PC-9 (cell line): ENCODE results near the gene BPIFB3. TPM values are rescaled to one million over a fixed set of nuclear protein-coding genes. Genes with fewer than 3 reads are reported as not detected.

ENCODE experiments used
- BruUV-seq: library from RNA; stranded (reverse); fragments of 400-500 nt; replicated peaks from 2 replicates; lab custom pipeline; 2021; lab: Mats Ljungman, UMichigan
- CTCF ChIA-PET: fragments of 300-600 bp; sonication (Branson Sonifier 250); formaldehyde crosslinking; loops from one replicate; lab custom pipeline; 2022; ENCODE audit warnings: antibody characterized with exemption; lab: Charles Lee
- POLR2A ChIA-PET: fragments of 300-600 bp; sonication (Branson Sonifier 250); formaldehyde crosslinking; loops from one replicate; lab custom pipeline; 2022; ENCODE audit warnings: antibody characterized with exemption; ENCODE audit not compliant: unreplicated experiment; lab: Charles Lee
- DNase-seq, 2 experiments: peaks; one replicate each; pipeline versions ENCODE4 v3.0.0 to v3.0.0-alpha.2; 2015 to 2022; ENCODE audit warnings: mixed read lengths in 1 of 2
- H2AFZ ChIP-seq: fragments of 200-600 bp; sonication (generic); 2 replicates; pipeline ENCODE4 v1.8.1; 2017; ENCODE audit warnings: antibody characterized with exemption
- H3F3A ChIP-seq: fragments of 200-600 bp; sonication (generic); 2 replicates; pipeline ENCODE4 v1.8.1; 2017; ENCODE audit warnings: antibody characterized with exemption, mild to moderate bottlenecking, low read depth; ENCODE audit not compliant: insufficient read depth
- H3K27ac ChIP-seq: fragments of 200-600 bp; sonication (generic); 2 replicates; pipeline ENCODE4 v1.6.1; 2016; ENCODE audit warnings: mixed run types
- H3K27me3 ChIP-seq: fragments of 200-600 bp; sonication (generic); 2 replicates; pipeline ENCODE4 v1.6.1; 2016; ENCODE audit warnings: low read depth, mixed run types; ENCODE audit not compliant: insufficient read depth
- H3K36me3 ChIP-seq: fragments of 200-600 bp; sonication (generic); 2 replicates; pipeline ENCODE4 v1.6.1; 2016; ENCODE audit warnings: low read depth, mixed run types
- H3K4me1 ChIP-seq: fragments of 200-600 bp; sonication (generic); replicated peaks from 2 replicates; pipeline ENCODE4 v1.6.1; 2016; ENCODE audit warnings: mixed run types; ENCODE audit not compliant: insufficient read depth
- H3K4me2 ChIP-seq: fragments of 200-600 bp; sonication (generic); 2 replicates; pipeline ENCODE4 v1.6.1; 2017; ENCODE audit warnings: mixed run types
- H3K4me3 ChIP-seq: fragments of 200-600 bp; sonication (generic); 2 replicates; pipeline ENCODE4 v1.6.1; 2016; ENCODE audit warnings: mixed run types
- H3K79me2 ChIP-seq: fragments of 200-600 bp; sonication (generic); 2 replicates; pipeline ENCODE4 v1.6.1; 2017; ENCODE audit warnings: low read depth, mixed run types
- H3K9me2 ChIP-seq: fragments of 200-600 bp; sonication (generic); 2 replicates; pipeline ENCODE4 v1.8.1; 2017; ENCODE audit warnings: mild to moderate bottlenecking; ENCODE audit not compliant: insufficient read depth
- H3K9me3 ChIP-seq: fragments of 200-600 bp; sonication (generic); 2 replicates; pipeline ENCODE4 v1.8.1; 2016; ENCODE audit warnings: low read depth; ENCODE audit not compliant: insufficient read depth
- H4K20me1 ChIP-seq: fragments of 200-600 bp; sonication (generic); 2 replicates; pipeline ENCODE4 v1.8.1; 2017; ENCODE audit not compliant: insufficient read depth
- EZH2 ChIP-seq: fragments of 200-600 bp; sonication (generic); IDR thresholded peaks from 2 replicates; pipeline ENCODE4 v1.8.0; 2017; ENCODE audit warnings: antibody characterized with exemption, low read depth
- intact Hi-C: fragments of 100-400 bp; cut with micrococcal nuclease; formaldehyde crosslinking; loops from one replicate; pipeline ENCODE4 v1.10.0; 2022; ENCODE audit not compliant: unreplicated experiment
- total RNA-seq: library from RNA; stranded (reverse); gene quantifications from 2 replicates; pipeline ENCODE4 v1.2.3, GENCODE V29; 2021
- TF ChIP-seq, protein P1 (sequence below): fragments of 200-600 bp; sonication (generic); conservative IDR thresholded peaks from 2 replicates; pipeline ENCODE4 v1.6.1; 2017; ENCODE audit warnings: mixed run types, antibody characterized with exemption, mild to moderate bottlenecking, moderate library complexity

BPIFB3 gene
- total RNA-seq, 1 experiment from 2014 or later: not detected

DNA sequence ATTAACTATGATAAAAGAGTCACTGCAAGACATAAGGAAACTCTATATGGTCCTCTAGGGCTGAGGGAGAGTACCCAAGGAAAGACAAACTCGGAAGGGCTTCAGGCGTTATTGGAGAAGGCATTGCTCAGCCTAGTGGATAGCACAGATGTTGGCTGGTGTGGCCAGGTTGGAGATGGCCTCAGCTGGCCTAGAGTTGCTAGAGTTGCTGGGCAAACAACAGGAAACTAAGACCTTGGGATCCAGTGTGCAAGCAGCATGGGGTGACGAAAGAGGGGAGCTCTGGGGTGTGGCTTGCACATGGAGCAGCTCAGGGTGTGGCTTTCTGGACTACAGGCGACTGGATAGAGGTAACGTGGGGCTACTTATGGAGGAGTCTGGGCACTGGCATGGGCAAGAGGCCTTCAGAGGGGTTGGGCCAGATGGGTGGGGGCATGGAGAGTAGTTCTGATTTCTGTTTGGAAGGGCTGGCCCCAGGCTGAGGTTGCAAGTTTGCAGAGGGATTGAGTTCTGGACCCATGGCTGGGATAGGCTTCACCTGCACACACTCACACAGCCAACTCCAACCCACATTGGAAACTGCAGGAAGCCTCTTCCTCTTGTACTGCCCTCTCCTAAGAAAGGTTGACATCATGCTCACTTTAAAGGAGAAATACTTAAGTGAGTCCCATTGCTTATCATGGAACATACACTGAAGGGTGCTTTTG is 27.5 kb upstream of the BPIFB3 start:
- no peak for DNase-seq
- CTCF ChIA-PET: no interaction called here
- no peaks in the 10 kb centered on the region for H3K9me3 ChIP-seq
- H2AFZ ChIP-seq: no peak overlapping the region
- H3K4me1 ChIP-seq: no peaks in the 10 kb centered on the region
- H3K27me3 ChIP-seq: peaks cover 58% of the 10 kb centered on the region
- POLR2A ChIA-PET: no interaction called here
- no peaks in the 10 kb centered on the region for H3K36me3 ChIP-seq
- no TSS peak for BruUV-seq
- H3K4me3 ChIP-seq: no peak overlapping the region
- H4K20me1 ChIP-seq: no peaks in the 10 kb centered on the region
- no peaks in the 10 kb centered on the region for H3K9me2 ChIP-seq
- H3K27ac ChIP-seq: no peak overlapping the region
- intact Hi-C loops: no loop called here
- no peaks in the 10 kb centered on the region for H3F3A ChIP-seq
- TF ChIP-seq, protein P1, sequence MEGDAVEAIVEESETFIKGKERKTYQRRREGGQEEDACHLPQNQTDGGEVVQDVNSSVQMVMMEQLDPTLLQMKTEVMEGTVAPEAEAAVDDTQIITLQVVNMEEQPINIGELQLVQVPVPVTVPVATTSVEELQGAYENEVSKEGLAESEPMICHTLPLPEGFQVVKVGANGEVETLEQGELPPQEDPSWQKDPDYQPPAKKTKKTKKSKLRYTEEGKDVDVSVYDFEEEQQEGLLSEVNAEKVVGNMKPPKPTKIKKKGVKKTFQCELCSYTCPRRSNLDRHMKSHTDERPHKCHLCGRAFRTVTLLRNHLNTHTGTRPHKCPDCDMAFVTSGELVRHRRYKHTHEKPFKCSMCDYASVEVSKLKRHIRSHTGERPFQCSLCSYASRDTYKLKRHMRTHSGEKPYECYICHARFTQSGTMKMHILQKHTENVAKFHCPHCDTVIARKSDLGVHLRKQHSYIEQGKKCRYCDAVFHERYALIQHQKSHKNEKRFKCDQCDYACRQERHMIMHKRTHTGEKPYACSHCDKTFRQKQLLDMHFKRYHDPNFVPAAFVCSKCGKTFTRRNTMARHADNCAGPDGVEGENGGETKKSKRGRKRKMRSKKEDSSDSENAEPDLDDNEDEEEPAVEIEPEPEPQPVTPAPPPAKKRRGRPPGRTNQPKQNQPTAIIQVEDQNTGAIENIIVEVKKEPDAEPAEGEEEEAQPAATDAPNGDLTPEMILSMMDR: no peak
- TF ChIP-seq EZH2: no peak
- no peaks in the 10 kb centered on the region for H3K79me2 ChIP-seq
- H3K4me2 ChIP-seq: no peak overlapping the region

DNA sequence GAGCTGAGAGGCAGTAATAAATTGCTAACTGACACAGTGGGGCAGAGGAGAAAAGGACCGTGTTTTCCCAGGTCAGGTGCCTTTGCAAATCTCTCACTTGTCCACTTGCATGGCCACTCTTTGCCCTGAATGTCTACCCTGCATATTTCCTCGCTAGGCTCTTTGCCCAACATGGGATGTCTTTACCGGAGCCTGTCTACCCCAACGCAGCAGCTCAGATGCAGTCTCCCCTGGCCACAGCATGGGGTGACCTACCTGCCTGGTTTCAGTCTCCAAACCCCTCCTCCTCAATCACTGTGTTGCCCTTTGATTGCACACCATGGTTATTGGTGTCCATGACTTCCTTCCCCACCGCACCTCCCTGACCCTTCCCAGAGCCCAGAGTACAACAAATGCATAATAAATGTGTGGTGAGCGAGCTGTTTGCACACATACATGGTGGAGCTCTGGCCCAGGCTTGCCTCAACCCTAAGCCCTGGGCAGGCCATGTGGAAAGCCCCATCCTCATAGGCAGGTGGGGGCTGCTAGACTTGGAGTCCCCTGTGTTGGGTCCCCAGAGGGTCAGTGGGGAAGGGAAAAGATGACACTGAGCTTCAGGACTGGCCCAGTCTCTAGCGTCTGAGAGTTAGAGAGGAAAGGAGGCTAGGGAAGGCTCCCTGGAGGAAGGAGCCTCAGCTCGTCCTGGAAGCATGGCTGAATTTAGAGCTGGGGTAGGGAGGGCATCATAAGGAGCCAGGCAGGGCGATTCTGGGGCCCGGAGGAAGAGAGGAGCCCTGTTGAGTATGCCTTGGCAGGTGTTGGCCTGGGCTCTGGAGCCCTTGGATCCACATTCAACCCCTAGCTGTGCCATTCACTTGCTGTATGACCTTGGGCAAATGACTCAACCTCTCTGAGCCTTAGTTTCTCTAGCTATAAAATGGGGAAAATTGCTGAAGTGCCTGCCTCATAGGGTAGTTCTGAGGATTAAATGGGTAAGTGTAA is 26.6 kb upstream of the BPIFB3 start:
- ChIA-PET CTCF (no interaction called here), POLR2A (no interaction called here)
- DNase-seq: no peak
- no peaks in the 10 kb centered on the region for H3K9me3 ChIP-seq
- H3K4me3 ChIP-seq: no peak overlapping the region
- intact Hi-C loops: no loop called here
- no peak overlapping the region for H3K4me2 ChIP-seq
- no TSS peak for BruUV-seq
- no peaks in the 10 kb centered on the region for H3K4me1 ChIP-seq
- H3K79me2 ChIP-seq: no peaks in the 10 kb centered on the region
- H3K9me2 ChIP-seq: no peaks in the 10 kb centered on the region
- TF ChIP-seq, protein P1: no peak
- TF ChIP-seq EZH2: no peak
- no peaks in the 10 kb centered on the region for H3K36me3 ChIP-seq
- no peaks in the 10 kb centered on the region for H4K20me1 ChIP-seq
- no peak overlapping the region for H2AFZ ChIP-seq
- no peak overlapping the region for H3K27ac ChIP-seq
- H3K27me3 ChIP-seq: peaks cover 61% of the 10 kb centered on the region
- no peaks in the 10 kb centered on the region for H3F3A ChIP-seq

DNA sequence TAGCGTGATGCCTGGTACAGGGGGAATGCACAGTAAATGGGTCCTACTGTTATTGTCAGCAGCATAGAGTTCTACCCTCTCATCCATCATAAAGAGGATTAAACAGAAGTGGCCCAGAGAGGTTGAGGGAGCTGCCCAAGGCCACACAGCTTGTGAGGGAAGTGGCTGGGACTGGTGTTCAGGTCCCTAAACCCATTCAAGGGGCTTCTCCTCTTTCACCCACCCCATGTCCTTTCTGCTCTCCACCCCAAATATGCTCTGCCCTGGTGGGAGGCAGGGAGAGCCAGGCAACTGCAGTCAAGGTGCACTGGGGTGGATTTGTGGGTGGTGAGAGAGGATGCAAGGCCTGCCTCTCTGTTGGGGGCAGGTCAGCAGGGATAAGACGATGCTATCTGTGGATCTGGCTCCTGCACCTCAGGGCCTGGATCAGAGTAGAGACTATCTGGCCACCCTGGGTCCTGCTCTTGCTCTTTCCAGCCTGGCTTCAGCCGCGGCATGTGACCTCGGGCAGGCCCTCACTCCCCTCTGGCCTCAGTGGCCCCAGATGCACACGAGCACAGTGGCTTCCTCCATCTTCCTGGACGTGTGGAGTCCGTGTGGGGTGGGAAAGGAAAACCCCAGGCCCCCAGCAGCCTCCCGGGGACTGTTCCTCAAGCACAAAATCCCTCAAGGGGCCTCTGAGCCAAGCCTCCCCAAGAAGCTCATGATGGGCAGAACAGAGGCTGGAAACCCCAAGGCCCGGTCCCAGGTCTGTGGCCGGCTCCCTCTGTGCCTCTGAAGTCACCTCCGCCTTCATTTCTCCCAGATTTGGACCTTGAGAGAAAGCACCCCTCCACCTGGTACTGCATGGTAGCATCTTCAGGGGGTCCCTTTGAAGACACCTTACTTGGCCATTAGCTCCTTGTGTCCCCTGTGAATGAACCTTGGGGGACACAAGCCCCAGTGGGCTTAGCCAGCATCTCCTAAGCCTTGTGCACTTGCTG is 25.6 kb upstream of the BPIFB3 start:
- Histone ChIP-seq H3K36me3 (no peaks in the 10 kb centered on the region), H2AFZ (no peak overlapping the region), H3K4me3 (no peak overlapping the region), H3K27me3 (peaks cover 66% of the 10 kb centered on the region), H3F3A (no peaks in the 10 kb centered on the region), H3K9me2 (no peaks in the 10 kb centered on the region), H3K79me2 (no peaks in the 10 kb centered on the region), H3K4me1 (no peaks in the 10 kb centered on the region), H3K27ac (no peak overlapping the region), H4K20me1 (no peaks in the 10 kb centered on the region), H3K9me3 (no peaks in the 10 kb centered on the region), H3K4me2 (no peak overlapping the region)
- no peak for DNase-seq
- intact Hi-C loops: no loop called here
- ChIA-PET POLR2A (no interaction called here), CTCF (no interaction called here)
- BruUV-seq: no TSS peak
- no peak for TF ChIP-seq EZH2
- TF ChIP-seq, protein P1: no peak
